ENCODE data around the gene BPIFA1.

- TF ChIP-seq, protein P1, sequence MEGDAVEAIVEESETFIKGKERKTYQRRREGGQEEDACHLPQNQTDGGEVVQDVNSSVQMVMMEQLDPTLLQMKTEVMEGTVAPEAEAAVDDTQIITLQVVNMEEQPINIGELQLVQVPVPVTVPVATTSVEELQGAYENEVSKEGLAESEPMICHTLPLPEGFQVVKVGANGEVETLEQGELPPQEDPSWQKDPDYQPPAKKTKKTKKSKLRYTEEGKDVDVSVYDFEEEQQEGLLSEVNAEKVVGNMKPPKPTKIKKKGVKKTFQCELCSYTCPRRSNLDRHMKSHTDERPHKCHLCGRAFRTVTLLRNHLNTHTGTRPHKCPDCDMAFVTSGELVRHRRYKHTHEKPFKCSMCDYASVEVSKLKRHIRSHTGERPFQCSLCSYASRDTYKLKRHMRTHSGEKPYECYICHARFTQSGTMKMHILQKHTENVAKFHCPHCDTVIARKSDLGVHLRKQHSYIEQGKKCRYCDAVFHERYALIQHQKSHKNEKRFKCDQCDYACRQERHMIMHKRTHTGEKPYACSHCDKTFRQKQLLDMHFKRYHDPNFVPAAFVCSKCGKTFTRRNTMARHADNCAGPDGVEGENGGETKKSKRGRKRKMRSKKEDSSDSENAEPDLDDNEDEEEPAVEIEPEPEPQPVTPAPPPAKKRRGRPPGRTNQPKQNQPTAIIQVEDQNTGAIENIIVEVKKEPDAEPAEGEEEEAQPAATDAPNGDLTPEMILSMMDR (IDR thresholded peaks at IDR 0.05), result no peak
- TF ChIP-seq RCOR1 (IDR thresholded peaks at IDR 0.05; ENCODE audit: low read length) (no peak), CHD2 (IDR thresholded peaks at IDR 0.05; ENCODE audit: low read length, partially characterized antibody) (no peak)
- TF ChIP-seq, protein P2, sequence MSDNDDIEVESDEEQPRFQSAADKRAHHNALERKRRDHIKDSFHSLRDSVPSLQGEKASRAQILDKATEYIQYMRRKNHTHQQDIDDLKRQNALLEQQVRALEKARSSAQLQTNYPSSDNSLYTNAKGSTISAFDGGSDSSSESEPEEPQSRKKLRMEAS (IDR thresholded peaks at IDR 0.05; ENCODE audit: low read depth), result no peak
These were observed 6.7 kb downstream of the BPIFA1 start for GRCh38 chr20:33242319-33243100.
